ENCODE measurements around the gene TNS2. TPM values are rescaled to one million over a fixed set of nuclear protein-coding genes. Genes with fewer than 3 reads are reported as not detected.
A peak's percentile ranks its signal among the peaks of the same experiment; 100 is the strongest.

Gene TNS2
- total and polyA plus RNA-seq, 10 of the 15 experiments (the other 5 are each of a cell fraction or from before 2014, with no cell fraction given): 0.03 to 0.72 (median 0.16) TPM; not detected in 4

- TF ChIP-seq SKIL (IDR thresholded peaks at IDR 0.05; ENCODE audit: low read depth, poor library complexity, severe bottlenecking) (peak; percentile 34), POLR2A (IDR thresholded peaks at IDR 0.05; ENCODE audit: low read depth, low read length) (peak; percentile 81), E2F8 (IDR thresholded peaks at IDR 0.05; ENCODE audit: low read depth, partially characterized antibody) (no peak), PRDM15 (CRISPR knock-in tag; IDR thresholded peaks at IDR 0.05) (peak; percentile 82), EED (IDR thresholded peaks at IDR 0.05; ENCODE audit: low read depth) (peak; percentile 47; the same call in 1 of the 2 replicates), LARP7 (IDR thresholded peaks at IDR 0.05) (peak; percentile 78), PAX8 (IDR thresholded peaks at IDR 0.05) (no peak), ATF2 (IDR thresholded peaks at IDR 0.05; ENCODE audit: low read length) (no peak), HDAC2 (IDR thresholded peaks at IDR 0.05) (peak; percentile 81; the same call in 1 of the 2 replicates), CBX5 (IDR thresholded peaks at IDR 0.05; ENCODE audit: low read depth) (peak; percentile 61; the same call in 1 of the 2 replicates), PKNOX1 (IDR thresholded peaks at IDR 0.05) (peak; percentile 91), POLR2AphosphoS2 (IDR thresholded peaks at IDR 0.05; ENCODE audit: low read depth, low read length) (peak; percentile 64), NR2F1 (conservative IDR thresholded peaks at IDR 0.05) (no peak), SUPT20H (IDR thresholded peaks at IDR 0.05; ENCODE audit: borderline replicate concordance, control insufficient read depth, low read depth, low read length) (no peak), RELA (IDR thresholded peaks at IDR 0.05; ENCODE audit: borderline replicate concordance, partially characterized antibody) (no peak)
- TF ChIP-seq, protein P1, sequence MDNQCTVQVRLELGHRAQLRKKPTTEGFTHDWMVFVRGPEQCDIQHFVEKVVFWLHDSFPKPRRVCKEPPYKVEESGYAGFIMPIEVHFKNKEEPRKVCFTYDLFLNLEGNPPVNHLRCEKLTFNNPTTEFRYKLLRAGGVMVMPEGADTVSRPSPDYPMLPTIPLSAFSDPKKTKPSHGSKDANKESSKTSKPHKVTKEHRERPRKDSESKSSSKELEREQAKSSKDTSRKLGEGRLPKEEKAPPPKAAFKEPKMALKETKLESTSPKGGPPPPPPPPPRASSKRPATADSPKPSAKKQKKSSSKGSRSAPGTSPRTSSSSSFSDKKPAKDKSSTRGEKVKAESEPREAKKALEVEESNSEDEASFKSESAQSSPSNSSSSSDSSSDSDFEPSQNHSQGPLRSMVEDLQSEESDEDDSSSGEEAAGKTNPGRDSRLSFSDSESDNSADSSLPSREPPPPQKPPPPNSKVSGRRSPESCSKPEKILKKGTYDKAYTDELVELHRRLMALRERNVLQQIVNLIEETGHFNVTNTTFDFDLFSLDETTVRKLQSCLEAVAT (IDR thresholded peaks at IDR 0.05): peak; percentile 70; the same call in 1 of the 2 replicates
Measured at GRCh38 chr12:53005986-53006809, 43.7 kb upstream of the TNS2 start, which contains the start of gene EIF4B (continued).

Data from GM12878 (cell line).